ENCODE data around the gene TMEM214.

Gene TMEM214

GRCh38 chr2:27042159-27042661, 9.4 kb downstream of the TMEM214 start:
- no peak for DNase-seq

- no peak for DNase-seq
These were observed 10.3 kb downstream of the TMEM214 start for GRCh38 chr2:27042985-27043634.

- DNase-seq: peak in 1 of 2 experiments; percentile 32
These were observed 16.9 kb downstream of the TMEM214 start for GRCh38 chr2:27049422-27050280.

DNA sequence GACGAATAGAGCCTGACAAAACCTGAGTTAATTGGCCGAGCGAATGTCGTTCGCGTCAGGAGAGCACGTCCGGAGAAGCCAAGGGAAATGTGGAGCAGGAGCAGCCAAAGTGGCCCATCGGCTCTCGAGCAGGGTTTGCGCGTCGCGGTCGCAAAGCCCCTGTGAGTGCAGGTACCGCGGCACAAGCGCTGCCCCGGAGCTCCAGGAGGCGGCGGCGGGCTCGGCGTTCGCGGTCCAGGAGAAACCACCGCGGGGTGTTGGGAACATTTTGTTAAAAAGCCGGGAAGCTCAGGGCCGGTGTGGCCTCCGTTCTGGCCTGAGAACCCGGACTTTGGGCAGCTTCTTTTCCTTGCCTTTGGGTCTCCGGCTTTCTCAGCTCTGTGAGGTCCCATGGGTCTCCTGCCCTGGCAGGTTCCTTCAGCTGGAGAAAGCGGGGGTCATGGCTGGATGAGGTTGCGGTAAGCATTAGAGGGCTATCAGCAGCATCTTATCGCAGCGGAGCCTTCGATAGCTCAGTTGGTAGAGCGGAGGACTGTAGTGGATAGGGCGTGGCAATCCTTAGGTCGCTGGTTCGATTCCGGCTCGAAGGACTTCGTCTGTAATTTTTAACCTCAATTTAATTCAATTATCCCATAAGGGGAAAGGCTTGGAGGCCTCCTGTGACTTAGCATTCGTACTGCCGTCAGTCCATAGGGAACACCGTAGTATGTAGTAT, 17.7 kb downstream of the TMEM214 start:
- peak; percentile 97 for DNase-seq

- peak; percentile 97 to 98 for DNase-seq
These were observed 18.5 kb downstream of the TMEM214 start, which contains the start of gene AGBL5 for GRCh38 chr2:27050996-27051901. TSS of gene AGBL5 (plus strand) at chr2:27051668. CDS start at chr2:27052959, 1,291 bp downstream.

DNA sequence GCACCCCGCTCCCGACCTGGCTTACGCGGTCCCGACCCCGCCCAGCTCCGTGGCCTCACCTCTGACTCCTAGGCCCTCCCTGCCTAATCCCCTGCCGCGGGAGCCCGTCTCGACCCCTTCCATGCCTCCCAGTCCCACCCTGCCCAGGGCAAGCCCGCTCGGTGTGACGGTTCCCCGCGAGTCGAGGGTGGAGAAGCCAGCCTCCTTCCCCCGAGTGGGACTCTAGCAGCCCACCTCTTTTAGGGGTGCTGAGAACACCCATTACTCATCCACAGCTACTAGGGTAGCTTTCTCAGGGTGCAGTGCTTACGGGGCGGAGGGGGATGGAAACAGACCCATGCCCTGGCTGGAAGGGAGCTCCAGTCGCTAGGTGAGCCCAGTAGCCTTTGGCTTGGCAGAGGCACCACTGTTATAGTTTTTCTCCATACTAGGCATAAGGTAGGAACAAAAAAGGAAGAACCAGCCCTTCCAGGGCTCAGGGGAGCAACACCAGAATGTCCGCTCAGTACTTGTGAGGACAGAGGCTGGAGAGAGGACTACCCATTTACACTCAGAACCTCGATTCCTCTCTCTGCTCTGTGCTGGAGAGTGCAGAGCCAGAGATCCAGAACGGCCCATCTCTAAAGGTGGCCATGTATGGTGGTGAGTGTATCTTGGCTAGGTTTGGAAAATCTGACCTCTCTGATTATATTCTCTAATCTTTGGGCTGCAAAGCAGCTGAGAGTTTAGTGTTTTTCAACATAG, 19.3 kb downstream of the TMEM214 start:
- peak in 1 of 2 experiments; percentile 42 for DNase-seq

DNA sequence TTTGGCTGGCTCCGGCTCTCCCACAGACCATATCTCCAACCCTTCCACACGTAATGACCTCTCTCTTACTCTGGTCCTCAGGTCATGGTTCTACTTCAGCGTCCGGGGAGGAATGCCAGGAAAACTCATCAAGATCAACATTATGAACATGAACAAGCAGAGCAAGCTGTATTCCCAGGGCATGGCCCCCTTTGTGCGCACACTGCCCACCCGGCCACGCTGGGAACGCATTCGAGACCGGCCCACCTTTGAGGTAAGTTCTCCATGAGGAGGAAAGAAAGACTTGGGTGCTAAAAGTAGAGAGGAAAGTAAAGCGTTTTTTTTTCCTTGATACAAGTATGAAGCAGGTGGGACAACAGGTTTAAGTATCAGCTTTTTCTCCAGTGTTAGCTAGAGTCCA, 20.6 kb downstream of the TMEM214 start:
- DNase-seq: no peak

GRCh38 chr2:27053776-27054175, 21.0 kb downstream of the TMEM214 start:
- DNase-seq: no peak

DNA sequence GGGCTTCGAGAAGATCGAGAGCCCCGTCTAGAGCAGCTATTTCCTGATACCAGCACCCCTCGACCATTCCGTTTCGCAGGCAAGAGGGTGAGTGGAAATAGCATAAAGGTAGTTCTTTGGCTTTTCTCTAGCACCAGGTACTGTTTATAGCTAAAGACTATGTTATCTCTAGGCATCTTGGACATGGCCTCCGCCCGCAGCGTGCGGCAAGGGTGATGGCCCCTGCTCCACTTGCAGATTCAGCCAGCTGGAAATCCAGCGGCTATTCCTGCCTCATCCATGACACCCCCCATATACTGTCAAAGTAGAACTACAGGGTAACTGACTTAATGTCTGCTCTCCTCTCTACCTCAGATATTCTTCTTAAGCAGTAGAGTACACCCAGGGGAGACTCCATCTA, 22.0 kb downstream of the TMEM214 start:
- no peak for DNase-seq

DNA sequence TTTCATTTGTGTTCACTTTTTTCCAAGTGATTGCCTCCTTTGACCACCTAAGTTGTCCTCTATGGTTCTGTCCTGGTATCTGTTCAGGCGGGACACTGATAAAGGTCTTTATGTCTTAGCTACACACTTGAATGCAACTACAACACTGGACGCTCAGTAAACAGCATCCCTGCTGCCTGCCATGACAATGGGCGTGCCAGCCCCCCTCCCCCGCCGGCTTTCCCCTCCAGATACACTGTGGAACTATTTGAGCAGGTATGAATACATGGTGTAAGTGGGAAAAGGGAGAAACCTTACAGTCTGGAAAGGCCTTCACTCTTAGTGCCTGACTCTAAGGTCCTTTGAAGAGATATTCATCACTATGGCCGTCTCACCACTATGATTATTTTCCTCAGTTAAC, 24.4 kb downstream of the TMEM214 start:
- no peak for DNase-seq

GRCh38 chr2:27058210-27058609, 25.4 kb downstream of the TMEM214 start:
- no peak for DNase-seq

DNA sequence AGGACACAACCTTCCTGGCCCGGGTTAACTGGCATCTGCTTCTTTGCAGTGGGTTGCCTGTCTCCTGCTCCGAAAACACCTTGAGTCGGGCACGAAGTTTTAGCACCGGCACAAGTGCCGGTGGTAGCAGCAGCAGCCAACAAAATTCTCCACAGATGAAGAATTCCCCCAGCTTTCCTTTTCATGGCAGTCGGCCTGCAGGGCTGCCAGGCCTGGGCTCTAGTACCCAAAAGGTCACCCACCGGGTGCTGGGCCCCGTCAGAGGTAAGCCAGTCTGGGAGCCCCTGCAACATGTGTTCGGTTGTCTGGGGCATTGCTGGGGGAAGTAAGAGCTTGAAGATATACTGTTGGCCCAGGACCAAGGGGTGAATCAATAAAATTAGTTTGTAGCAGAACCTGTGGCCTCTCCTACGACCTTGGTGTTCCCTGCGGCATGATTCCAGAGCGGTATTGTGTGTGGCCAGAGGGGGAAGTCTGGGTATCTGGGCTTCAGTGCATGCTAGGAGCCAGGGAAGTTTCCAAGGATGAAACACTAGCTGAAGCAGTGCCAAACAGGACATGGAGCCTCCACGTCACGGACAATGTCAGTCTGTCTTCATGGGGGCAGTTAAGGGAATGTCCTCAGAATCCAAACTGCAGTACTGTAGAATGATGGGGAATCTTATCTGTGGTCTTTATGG, 26.5 kb downstream of the TMEM214 start:
- no peak for DNase-seq

GRCh38 chr2:27060323-27060722, 27.6 kb downstream of the TMEM214 start:
- no peak for DNase-seq

- DNase-seq: peak; percentile 84 to 94
These were observed 32.4 kb downstream of the TMEM214 start for GRCh38 chr2:27065128-27065527.

- no peak for DNase-seq
These were observed 34.6 kb downstream of the TMEM214 start for GRCh38 chr2:27067385-27067784.

- no peak for DNase-seq
These were observed 36.7 kb downstream of the TMEM214 start for GRCh38 chr2:27069436-27069835.

DNA sequence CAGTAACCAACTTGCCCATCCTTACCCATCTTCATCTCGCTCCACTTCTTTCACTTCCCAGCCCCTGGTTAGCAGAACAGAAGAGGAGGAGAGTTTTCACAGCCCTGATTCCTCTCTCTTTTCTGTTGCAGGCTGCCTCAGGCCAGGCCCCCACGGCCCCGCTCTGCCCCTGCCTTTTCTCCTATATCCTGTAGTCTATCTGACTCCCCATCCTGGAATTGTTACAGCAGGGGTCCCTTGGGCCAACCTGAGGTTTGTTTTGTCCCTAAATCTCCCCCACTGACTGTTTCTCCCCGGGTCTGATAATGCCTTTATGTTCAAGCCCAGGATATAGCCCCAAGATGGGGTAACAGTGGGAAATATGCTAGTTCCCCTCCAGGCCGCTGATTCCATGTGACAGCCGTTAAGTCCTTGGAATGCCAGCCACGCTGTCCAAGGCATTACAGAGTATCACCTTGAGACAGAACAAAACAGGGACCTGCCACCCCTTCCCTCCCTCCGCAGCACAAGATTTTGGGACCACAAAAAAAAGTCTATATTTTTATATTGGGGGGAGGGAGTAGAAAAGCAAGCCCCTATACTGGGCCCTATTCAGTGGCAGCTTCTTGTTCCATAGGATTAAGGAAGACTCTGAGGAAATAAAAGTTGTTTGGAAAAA, 37.3 kb downstream of the TMEM214 start:
- DNase-seq: no peak

- no peak for DNase-seq
These were observed 38.0 kb downstream of the TMEM214 start for GRCh38 chr2:27070653-27071276.

DNA sequence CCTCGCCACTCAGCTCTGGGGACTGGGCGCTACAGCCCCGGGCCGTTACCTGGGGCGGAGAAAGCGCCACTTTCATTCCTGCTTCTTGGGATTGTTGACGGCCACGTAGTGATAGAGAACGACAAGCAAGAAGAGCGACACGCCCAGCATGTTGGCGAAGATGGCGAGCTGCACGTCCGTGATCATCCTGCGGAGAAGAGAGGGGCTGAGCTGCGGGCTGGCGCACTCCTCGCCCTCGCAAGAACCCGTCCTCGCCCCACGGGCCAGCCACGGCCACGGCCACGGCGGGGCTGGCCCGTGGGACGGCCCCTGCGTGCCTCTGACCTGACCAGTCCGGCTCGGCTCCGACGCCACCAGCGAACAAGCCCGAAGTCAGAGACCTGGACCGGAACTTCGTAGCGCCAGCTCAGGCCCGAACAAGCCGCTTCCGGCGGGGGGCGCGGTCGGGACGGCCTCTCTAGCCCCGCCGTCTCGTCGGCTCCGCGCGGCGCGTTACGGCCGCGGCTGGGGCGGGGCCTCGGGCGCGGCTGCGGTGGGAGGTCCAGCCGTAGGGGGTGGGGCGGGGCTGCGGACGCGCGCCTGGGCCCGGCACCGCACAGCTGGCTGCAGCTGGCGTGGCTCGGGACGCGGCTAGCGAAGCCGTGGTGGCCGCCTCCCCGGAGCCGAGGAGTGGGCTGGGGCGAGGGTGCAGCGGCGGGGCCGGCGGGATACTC, 38.7 kb downstream of the TMEM214 start, which contains the start of gene OST4:
OST4 (minus strand) TSS at position 378 of the 713 bp plus-strand sequence.
- peak; percentile 85 to 88 for DNase-seq

All from NCI-H524 (cell line).